GM03348 (cell line): ENCODE measurements around the gene PLPP1.

Source experiments
- DNase-seq: peaks from one replicate; pipeline ENCODE4 v3.0.0; 2012; ENCODE audit warnings: low spot score

The PLPP1 gene

DNA sequence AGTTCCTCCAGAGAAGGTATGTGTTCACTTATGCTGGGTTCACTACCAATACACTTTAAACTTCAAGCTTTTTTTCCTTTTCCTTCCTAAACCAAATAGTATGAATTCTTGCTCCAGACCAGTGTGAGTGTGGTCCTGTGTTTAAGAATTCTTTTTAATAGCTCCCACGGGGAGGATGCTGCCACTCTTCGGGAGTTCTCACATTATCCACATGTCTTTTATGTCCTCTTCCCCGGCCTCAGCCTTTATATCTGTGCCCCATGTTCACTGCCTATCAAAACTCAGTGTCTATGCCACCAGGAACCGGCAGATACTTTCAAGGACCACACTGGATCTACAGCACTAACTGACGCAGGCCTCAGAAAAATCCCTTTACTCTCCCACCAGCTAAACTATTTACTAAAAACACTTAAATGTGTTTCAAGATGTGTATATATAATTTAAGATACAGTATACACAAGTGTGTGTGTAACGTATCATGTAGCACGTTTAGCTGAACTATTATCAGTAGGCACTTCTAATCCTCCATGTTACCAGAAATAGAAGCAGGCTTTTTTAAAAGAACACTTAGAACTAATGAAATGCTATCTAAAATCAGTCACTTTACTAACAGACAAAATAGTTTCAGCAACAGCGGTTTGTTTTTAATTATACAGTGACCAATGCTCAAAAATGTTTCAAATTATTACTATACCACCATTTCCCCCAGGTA lies 88.0 kb downstream of the PLPP1 start:
- no peak for DNase-seq

GRCh38 chr5:55445791-55446190 lies 89.0 kb downstream of the PLPP1 start:
- DNase-seq, result no peak

DNA sequence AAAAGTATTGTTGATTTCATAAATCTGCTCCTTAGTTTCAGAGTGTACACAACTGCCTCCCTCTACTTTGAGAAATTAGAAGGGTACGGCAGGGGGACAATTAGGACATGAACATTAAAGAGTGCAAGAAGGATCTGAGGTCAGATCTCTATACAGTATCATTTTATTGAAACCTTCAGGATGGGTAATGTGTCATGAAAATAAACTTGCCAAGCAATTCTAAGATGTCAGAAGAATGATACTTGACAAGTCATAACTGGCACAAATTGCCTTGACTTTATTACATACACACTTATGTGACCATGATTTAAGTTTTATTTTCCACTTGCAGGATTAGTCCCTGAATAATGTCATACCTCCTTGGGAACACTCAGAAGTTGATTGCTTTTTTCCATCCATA lies 92.8 kb downstream of the PLPP1 start:
- DNase-seq, result no peak

- no peak for DNase-seq
Observed at GRCh38 chr5:55441107-55441771, 93.5 kb downstream of the PLPP1 start.

DNA sequence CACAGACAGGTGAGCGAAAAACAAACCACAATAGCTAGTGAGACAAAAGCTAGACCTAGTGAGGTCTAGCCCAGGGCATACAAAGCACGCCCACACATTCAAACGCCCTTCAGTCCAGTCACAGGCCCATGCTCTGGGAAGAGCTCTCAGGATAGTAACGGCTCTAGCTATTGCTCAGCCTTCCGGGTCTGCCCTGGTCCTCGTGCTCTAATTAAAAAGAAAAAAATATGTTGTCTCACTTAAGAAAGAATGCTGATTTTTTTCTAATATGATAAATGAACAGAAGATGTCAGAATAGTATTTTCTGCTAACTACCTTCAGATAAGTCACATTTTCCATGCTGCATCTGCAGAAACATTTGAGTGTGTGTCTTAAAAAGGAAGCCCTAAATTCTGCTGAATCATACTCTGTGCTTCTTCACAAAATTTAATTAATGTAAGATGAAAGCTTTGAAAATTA lies 94.5 kb downstream of the PLPP1 start:
- peak; percentile 71 for DNase-seq

DNA sequence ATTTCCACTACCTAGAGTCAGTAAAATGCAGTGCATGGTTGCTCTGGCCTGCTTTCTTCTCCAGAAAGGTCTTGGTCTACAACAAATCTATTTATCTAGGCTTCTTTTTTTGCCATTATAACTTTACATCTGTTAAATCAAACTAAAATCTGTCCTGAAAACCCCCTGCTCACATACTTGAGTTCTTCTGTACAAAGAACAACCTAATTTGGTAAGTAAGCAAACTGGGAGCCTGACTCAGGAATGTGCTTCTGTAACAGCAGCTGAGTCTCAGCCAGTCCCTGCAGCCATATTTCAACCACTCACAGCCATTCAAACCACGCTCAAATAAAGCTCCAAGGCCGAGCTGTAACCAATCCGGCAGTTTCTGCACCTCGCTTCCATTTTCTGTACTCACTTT lies 95.8 kb downstream of the PLPP1 start:
- peak; percentile 67 for DNase-seq

DNA sequence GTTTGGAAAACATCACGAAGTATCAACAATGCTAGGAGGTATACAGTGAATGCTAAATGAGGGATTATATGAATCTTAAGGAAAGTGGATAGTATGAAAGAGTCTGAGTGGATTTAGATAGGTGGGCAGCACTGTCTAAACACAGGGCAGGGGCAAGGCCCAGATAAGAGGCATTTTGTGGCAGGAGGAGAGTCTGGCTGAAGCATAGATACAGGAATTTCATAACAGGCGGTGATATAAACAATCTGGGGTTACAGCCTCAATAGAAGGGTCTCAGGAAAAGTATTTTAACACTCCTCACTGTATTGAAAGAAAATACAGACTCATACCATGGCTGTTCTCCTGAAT lies 96.9 kb downstream of the PLPP1 start:
- DNase-seq, result no peak

DNA sequence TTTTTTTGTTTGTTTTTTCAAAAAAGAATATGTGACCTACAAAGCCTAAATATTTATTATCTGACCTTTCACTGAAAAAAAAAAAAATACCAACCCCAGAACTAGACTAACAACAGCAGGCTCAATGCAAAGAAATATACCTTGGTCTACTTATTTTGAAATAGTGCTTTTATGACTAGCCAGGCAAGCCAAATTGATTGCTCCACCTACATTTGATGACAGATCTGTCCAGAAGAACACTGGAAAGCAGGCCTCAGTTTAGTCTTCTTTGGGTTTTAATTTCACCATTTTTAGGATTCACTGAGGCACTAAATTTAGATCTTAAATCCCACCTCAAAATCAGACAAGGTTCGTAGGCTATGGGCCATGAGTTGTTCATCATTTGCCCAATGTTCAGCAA lies 97.3 kb downstream of the PLPP1 start:
- no peak for DNase-seq

GRCh38 chr5:55432549-55432948 lies 102.2 kb downstream of the PLPP1 start:
- no peak for DNase-seq

- DNase-seq, result no peak
Observed at GRCh38 chr5:55429613-55430253, 105.0 kb downstream of the PLPP1 start.

DNA sequence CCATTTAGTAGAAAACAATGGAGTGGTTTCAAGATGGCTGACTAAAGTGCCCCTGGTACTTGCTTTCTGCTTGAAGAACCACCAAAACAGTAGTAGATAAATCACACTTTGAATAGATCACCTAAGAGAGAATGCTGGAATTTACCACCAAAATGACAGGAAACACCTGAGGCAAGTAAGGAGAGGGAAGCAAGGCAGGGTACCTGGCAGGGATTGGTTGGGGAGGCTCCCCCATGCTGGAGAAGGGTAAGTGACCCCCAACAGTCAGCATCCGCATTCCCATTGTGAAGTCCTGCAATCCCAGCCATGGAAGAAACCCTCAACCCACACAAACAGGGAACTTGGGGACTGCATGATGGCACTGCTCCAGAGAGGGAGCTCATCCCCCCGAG lies 105.5 kb downstream of the PLPP1 start:
- no peak for DNase-seq

GRCh38 chr5:55427157-55427556 lies 107.6 kb downstream of the PLPP1 start:
- peak; percentile 31 for DNase-seq

GRCh38 chr5:55426455-55426854 lies 108.3 kb downstream of the PLPP1 start:
- no peak for DNase-seq

GRCh38 chr5:55421074-55421529 lies 113.7 kb downstream of the PLPP1 start:
- DNase-seq, result no peak

- DNase-seq, result peak; percentile 50
Observed at GRCh38 chr5:55418994-55419968, 115.5 kb downstream of the PLPP1 start.

GRCh38 chr5:55416306-55416705 lies 118.5 kb downstream of the PLPP1 start:
- no peak for DNase-seq

DNA sequence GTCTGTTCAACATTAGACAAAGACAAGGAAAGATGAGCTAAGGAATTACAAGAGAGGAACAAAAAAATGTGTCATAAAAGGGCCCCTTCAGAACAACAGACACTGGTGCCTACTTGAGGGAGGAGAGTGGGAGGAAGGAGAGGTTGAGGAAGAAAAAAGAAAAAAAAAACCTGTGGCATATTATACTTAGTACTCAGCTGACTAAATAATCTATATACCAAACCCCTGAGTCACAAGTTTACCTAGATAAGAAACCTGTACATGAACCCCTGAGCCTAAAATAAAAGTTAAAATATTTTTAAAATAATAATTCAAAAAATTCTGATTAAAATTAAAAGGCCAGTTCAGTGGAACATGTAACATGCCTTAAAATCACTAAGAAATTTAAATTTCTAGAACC lies 119.7 kb downstream of the PLPP1 start:
- no peak for DNase-seq

GRCh38 chr5:55413644-55414043 lies 121.1 kb downstream of the PLPP1 start:
- no peak for DNase-seq

DNA sequence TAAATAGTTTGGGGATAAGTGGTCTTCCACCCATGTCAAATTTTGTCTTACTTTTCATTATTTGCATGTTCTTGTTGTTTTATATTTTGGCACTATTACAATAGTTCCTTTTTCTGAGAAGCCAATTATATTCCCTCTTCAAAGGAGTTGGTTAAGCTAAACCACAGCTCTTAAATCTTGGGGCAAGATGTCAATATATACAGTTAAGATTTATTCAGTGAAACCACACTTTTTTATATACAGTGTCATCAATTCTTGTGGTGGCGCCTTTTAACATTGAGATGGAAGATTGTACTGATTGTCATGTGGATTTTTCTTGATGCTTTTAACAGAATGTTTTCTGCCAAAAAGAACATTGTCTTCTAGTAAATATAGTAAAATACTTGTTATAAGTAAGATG lies 122.9 kb downstream of the PLPP1 start:
- no peak for DNase-seq

GRCh38 chr5:55410845-55411244 lies 123.9 kb downstream of the PLPP1 start:
- no peak for DNase-seq

DNA sequence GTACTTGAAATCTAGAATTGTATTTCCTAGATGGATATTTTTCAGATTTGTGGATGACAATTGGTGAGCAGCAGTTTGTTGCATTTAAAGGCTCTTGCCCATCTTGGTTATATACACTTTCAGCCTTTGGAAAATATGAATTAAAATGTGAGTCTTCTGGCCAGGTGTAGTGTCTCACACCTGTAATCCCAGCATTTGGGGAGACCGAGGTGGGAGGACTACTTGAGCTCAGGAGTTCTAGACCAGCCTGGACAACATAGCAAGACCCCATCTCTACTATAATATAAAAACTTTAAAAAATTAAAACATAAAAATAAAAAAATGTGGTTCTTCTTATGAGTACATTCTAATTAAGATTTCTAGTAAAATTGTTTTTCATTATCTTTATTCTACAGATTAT lies 125.0 kb downstream of the PLPP1 start:
- no peak for DNase-seq

GRCh38 chr5:55407984-55408383 lies 126.8 kb downstream of the PLPP1 start:
- peak; percentile 14 for DNase-seq
